ENCODE measurements around the gene TULP4. TPM values are rescaled to one million over a fixed set of nuclear protein-coding genes. Genes with fewer than 3 reads are reported as not detected.
"Not testable (repeated sequence)": the region's sequence is repeated elsewhere in the genome, so short reads cannot be mapped to it uniquely, and the experiment has no call there.

The TULP4 gene
- total RNA-seq, 1 experiment from 2014 or later = 210 TPM

DNA sequence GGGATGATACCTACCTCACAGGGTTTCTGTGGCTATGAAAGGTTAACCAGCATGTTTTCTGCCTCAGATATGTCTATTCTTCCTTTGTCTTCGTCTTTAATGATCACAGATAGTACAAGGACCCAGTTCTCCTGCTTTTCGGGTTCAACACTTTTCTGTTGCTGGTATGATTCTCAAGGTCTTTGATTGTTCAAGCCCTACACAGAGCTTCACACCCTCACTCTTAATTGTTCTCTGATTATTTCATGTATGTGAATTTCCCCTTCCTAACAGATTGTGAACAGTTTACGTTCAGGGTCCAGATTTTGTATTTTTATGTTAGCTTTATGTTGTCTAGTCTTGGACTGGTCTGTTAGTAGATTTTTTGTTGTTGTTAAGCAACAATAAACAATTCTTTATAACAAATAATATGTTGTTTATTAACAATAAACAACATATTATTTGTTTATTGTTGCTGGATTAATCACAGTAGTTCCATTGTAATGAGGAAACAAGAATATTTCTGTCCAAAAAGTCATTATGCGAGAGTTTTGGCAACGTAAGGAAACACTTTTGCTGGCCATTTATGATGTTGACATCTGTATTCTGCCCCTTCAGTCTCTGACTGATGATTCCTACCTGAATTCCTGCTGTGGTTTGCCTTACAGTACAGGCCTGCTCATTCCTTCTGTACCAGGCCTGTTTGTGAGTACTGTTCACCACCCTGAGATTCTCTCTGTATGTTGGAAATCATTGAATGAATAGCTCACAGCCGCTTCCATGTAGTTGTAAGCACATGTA lies 27.2 kb upstream of the TULP4 start:
- Histone ChIP-seq H3K27me3 (no peaks in the 10 kb centered on the region), H3K4me3 (no peak overlapping the region), H3K4me1 (peaks cover 9% of the 10 kb centered on the region), H3K36me3 (peaks cover 41% of the 10 kb centered on the region), H3K27ac (no peak overlapping the region), H3K9me3 (replicated peaks) (no peaks in the 10 kb centered on the region)
- no peak for DNase-seq

DNA sequence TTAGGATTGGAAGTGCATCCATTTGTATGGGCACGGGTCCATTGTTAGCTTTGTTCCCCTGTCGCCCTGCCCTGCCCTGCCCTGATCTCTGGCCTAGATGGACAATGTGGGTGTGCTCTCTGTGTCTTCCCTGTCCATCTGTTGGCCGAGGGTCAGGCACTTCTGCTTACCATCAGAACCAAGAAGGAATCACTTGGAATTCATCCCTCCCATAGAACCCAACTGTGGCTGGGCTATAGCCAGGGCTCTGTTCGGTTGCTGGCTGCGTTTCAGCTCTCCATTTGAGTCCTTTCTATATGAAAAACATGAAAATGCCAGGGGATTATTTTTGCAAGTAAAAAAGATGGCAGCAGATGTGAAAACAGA lies 26.6 kb upstream of the TULP4 start:
- H3K27ac ChIP-seq = no peak overlapping the region
- H3K27me3 ChIP-seq = no peaks in the 10 kb centered on the region
- no peaks in the 10 kb centered on the region for H3K9me3 ChIP-seq (replicated peaks)
- H3K4me3 ChIP-seq = no peak overlapping the region
- peaks cover 42% of the 10 kb centered on the region for H3K36me3 ChIP-seq
- H3K4me1 ChIP-seq = peaks cover 3% of the 10 kb centered on the region
- DNase-seq = no peak

DNA sequence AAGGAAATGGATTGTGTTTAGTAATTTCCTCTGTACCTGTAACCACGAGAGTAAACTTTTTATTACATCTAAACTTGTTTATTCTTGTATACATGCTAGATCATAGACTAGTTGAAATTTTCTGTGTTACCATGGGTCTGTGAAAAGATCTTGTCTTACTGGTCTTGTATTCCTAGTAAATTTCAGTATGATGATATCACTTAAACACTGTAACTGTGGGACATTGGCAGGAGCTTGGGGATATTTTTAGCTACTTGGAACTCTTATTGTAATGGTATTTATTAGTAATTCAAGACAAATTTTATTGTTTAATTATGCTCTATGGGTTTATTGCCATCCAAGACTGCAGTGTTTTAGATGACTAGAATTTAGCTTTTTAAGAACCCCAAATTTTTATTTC lies 25.9 kb upstream of the TULP4 start:
- Histone ChIP-seq H3K27me3 (no peaks in the 10 kb centered on the region), H3K36me3 (peaks cover 42% of the 10 kb centered on the region), H3K9me3 (replicated peaks) (no peaks in the 10 kb centered on the region), H3K27ac (no peak overlapping the region), H3K4me1 (no peaks in the 10 kb centered on the region; the same call in 1 of the 2 replicates), H3K4me3 (no peak overlapping the region)
- DNase-seq = no peak

DNA sequence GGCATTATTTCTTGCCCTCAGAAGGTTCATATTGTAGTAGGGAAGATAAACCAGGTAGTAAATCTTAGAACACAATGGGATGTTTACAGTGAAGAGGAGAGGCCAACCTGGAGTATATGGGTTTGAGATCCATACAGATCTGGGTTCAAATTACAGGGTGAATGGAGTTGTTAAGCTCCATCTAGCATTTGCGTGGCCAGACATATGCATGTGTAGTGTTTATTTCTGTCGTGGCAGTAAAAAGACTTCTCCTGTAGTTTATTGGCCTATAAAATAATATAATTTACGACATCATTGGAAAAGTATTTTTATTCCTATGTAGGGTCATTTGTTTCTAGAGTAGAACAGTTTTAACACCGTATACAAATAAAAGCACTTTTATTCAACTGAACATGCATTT lies 25.2 kb upstream of the TULP4 start:
- Histone ChIP-seq H3K36me3 (peaks cover 47% of the 10 kb centered on the region), H3K9me3 (replicated peaks) (no peaks in the 10 kb centered on the region), H3K4me3 (no peak overlapping the region), H3K27ac (no peak overlapping the region), H3K27me3 (no peaks in the 10 kb centered on the region), H3K4me1 (no peaks in the 10 kb centered on the region; the same call in 1 of the 2 replicates)
- no peak for DNase-seq

DNA sequence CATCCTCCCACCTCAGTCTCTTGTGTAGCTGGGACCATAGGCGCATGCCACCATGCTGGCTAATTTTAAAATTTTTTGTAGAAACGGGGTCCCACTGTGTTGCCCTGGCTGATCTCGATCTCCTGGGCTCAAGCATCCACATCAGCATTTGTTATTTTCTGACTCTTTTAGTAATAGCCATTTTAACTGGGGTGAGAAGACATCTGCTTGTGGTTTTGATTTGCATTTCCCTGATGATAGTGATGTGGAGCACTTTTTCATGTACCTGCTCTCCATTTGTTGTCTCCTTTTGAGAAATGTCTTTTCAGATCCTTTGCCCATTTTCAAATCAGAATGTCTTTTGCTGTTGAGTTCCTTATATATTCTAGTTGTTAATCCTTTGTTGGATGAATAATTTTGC lies 22.2 kb upstream of the TULP4 start:
- no peaks in the 10 kb centered on the region; the same call in 1 of the 2 replicates for H3K4me1 ChIP-seq
- no peak for DNase-seq
- H3K27ac ChIP-seq = no peak overlapping the region
- H3K4me3 ChIP-seq = no peak overlapping the region
- peaks cover 55% of the 10 kb centered on the region for H3K36me3 ChIP-seq
- H3K27me3 ChIP-seq = no peaks in the 10 kb centered on the region
- H3K9me3 ChIP-seq (replicated peaks) = no peaks in the 10 kb centered on the region; the same call in 1 of the 2 replicates

DNA sequence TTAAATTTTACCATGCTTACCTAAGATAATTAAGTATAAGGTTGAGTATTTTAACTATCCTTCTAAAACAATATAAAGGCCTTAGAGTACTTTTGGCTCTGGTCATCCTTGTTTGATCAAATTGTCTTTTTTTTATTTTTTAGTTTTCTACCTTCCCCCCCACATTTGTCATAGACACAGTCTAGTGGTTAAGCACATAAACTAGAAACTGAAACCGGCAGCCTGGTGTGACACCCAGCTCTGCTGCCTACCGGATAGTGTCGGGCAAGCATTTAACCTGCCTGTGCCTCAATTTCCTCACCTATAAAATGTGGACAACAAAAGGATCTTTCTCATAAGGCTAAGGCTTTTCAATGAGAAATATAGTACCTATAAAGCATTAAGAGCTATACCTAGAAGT lies 21.6 kb upstream of the TULP4 start:
- no peaks in the 10 kb centered on the region; the same call in 1 of the 2 replicates for H3K9me3 ChIP-seq (replicated peaks)
- H3K4me1 ChIP-seq = no peaks in the 10 kb centered on the region; the same call in 1 of the 2 replicates
- H3K4me3 ChIP-seq = no peak overlapping the region
- H3K36me3 ChIP-seq = peaks cover 54% of the 10 kb centered on the region
- no peaks in the 10 kb centered on the region for H3K27me3 ChIP-seq
- no peak overlapping the region for H3K27ac ChIP-seq
- no peak for DNase-seq

DNA sequence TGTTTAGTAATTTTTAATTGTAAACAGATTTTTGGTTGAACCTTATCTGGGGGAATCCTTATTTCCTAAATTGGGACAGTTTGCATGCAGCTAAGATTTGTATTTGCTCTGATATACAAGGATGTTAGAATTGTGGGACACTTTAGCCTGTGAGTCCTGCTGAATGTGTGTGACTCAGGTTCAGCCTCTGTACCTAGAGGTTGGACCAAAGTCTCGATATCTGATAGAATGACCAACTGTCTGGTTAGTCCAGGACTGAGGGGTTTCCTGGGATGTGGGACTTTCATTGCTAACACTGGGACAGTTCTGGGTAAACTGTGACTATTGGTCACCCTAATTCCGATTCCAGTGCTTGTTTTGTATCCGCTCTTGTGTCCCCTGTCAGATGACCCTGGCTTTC lies 20.2 kb upstream of the TULP4 start:
- Histone ChIP-seq H3K36me3 (peaks cover 53% of the 10 kb centered on the region), H3K27me3 (no peaks in the 10 kb centered on the region), H3K4me3 (no peak overlapping the region), H3K27ac (no peak overlapping the region), H3K4me1 (no peaks in the 10 kb centered on the region), H3K9me3 (replicated peaks) (peaks cover 4% of the 10 kb centered on the region)
- no peak for DNase-seq

DNA sequence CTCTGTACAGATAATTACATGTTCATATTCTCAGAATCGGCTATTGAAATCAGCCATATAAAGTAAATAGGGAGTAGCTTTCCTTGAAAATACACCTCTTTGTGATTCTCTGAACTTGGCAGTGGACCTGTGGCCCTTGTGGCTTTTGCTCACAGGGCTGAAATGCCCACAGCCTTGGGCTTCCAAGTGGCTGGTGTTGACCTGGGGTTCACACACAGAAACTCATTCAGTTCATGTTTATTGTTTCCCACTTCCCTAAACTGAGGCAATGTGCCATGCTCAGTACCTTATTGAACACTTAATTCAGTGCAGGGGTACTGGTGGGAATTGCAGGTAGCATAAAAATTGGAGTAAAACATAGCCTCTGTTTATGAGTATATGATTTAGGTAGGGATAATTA lies 19.1 kb upstream of the TULP4 start:
- DNase-seq = no peak
- Histone ChIP-seq H3K9me3 (replicated peaks) (peaks cover 13% of the 10 kb centered on the region), H3K36me3 (peaks cover 55% of the 10 kb centered on the region), H3K4me1 (no peaks in the 10 kb centered on the region), H3K4me3 (no peak overlapping the region), H3K27ac (no peak overlapping the region), H3K27me3 (no peaks in the 10 kb centered on the region)

DNA sequence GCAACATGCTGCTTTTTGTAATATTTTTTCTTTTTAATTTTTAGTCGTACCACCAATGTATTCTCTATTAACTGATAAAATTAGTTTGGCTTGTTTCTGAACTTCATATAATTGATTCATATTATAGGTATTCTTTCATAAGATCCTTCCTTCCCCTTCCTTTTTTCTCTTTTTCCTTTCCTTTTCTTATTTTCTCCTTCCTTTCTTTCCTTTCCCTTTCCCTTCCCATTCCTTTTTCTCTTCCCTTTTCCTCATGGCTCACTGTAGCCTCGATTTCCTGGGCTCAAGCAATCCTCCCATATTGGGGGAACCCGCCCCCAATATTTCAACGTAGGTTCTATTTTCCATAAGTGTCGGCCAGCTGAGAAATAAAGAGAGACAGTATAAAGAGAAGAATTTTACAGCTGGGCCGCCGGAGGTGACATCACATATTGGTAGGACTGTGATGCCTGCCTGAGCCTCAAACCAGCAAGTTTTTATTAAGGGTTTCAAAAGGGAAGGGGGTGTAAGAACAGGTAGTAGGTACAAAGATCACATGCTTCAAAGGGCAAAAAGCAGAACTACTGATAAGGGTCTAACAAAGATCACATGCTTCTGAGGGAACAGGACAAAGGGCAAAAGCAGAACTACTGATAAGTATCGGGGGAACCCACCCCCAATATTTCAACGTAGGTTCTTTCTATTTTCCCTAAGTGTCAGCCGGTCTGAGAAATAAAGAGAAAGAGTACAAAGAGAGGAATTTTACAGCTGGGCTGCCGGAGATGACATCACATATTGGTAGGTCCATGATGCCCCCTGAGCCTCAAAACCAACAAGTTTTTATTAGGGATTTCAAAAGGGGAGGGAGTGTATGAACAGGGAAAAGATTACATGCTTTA lies 16.1 kb upstream of the TULP4 start:
- Histone ChIP-seq H3K9me3 (replicated peaks) (peaks cover 13% of the 10 kb centered on the region), H3K36me3 (peaks cover 51% of the 10 kb centered on the region)
- not testable (repeated sequence) for DNase-seq, H3K27ac ChIP-seq, H3K4me3 ChIP-seq, H3K27me3 ChIP-seq, H3K4me1 ChIP-seq

DNA sequence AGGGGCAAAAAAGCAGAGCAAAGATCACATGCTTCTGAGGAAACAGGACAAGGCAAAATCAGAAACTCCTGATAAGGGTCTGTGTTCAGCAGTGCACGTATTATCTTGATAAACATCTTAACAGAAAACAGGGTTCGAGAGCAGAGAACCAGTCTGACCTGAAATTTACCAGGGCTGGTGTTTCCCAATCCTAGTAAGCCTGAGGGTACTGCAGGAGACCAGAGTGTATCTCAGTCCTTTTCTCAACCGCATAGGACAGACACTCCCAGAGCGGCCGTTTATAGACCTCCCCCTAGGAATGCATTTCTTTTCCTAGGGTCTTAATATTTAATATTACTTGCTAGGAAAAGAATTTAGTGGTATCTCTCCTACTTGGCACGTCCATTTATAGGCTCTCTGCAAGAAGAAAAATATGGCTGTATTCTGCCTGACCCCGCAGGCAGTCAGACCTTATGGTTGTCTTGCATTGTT lies 15.4 kb upstream of the TULP4 start:
- peaks cover 46% of the 10 kb centered on the region for H3K36me3 ChIP-seq
- not testable (repeated sequence) for DNase-seq

DNA sequence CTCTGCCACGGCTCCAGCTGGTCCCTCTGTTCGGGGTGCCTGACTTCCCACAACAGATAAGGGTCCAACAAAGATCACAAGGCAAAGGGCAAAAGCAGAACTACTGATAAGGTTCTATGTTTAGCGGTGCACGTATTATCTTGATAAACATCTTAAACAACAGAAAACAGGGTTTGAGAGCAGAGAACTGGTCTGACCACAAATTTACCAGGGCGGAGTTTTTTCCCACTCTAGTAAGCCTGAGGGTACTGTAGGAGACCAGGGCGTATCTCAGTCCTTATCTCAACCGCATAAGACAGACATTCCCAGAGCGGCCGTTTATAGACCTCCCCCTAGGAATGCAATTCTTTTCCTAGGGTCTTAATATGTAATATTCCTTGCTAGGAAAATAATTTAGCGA lies 14.6 kb upstream of the TULP4 start:
- not testable (repeated sequence) for H3K4me1 ChIP-seq, H3K4me3 ChIP-seq, DNase-seq, H3K27me3 ChIP-seq, H3K27ac ChIP-seq
- peaks cover 13% of the 10 kb centered on the region for H3K9me3 ChIP-seq (replicated peaks)
- H3K36me3 ChIP-seq = peaks cover 38% of the 10 kb centered on the region

More for the DNA sequence above, 15.4 kb upstream of the TULP4 start:
- H3K27me3 ChIP-seq, H3K4me1 ChIP-seq, H3K27ac ChIP-seq, H3K4me3 ChIP-seq: not testable (repeated sequence)
- peaks cover 13% of the 10 kb centered on the region for H3K9me3 ChIP-seq (replicated peaks)

DNA sequence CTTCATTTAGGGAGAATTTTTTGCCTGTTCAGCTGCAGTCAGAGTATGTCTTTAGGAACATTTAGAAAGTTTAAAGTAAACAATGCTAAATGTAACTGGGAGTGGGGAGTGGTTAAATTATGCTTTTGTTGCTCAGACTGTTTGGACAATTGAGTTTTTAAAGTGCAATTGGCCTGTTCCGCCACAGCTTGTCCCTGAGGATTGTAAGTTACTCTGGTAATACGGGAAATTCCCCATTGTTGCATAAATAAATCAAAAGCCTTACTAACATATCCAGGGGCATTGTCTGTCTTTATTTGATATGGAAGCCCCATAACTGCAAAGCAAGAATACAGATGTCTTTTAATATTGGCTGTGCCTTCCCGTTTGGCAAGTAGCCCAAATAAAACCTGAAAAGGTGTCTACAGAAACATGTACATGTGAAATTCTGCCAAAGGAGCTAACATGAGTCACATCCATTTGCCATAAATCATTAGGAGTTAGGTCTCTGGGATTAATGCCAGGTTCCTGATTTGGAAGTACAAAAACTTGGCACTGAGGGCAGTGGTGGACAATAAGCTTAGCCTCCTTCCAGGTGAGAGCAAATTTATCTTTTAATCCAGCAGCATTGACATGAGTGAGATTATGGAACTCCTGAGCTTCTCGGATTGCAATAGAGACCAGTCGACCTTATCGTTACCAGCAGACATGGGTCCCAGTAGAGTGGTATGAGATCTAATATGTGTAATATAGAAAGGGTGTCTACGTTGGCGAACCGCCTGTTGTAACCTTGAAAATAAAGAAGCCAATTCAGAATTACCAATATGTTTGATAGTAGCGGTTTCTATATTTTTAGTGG lies 11.7 kb upstream of the TULP4 start:
- peaks cover 13% of the 10 kb centered on the region for H3K9me3 ChIP-seq (replicated peaks)
- H3K4me1 ChIP-seq, H3K27ac ChIP-seq, H3K27me3 ChIP-seq, H3K4me3 ChIP-seq, DNase-seq: not testable (repeated sequence)
- peaks cover 21% of the 10 kb centered on the region for H3K36me3 ChIP-seq

DNA sequence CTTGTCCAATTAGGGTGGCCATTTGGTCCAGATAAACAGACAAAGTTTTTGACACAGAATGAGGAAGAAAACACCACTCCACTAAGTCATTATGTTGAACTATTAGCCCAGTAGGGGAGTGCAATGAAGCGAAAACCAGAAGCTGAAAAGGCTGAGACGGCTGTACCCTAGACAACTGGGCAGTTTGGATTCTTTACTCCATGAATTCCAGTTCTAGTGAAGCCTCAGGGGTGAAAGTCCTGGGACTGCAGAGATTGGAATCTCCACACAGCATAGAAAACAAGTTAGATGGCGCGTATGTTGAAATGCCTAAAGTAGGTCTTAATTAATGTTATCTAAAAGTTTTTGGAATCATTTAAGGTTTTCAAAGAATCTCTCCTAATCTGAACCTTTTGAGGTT lies 10.7 kb upstream of the TULP4 start:
- peaks cover 25% of the 10 kb centered on the region for H3K36me3 ChIP-seq
- H3K27ac ChIP-seq, H3K4me1 ChIP-seq, DNase-seq, H3K4me3 ChIP-seq, H3K27me3 ChIP-seq: not testable (repeated sequence)
- peaks cover 13% of the 10 kb centered on the region for H3K9me3 ChIP-seq (replicated peaks)

DNA sequence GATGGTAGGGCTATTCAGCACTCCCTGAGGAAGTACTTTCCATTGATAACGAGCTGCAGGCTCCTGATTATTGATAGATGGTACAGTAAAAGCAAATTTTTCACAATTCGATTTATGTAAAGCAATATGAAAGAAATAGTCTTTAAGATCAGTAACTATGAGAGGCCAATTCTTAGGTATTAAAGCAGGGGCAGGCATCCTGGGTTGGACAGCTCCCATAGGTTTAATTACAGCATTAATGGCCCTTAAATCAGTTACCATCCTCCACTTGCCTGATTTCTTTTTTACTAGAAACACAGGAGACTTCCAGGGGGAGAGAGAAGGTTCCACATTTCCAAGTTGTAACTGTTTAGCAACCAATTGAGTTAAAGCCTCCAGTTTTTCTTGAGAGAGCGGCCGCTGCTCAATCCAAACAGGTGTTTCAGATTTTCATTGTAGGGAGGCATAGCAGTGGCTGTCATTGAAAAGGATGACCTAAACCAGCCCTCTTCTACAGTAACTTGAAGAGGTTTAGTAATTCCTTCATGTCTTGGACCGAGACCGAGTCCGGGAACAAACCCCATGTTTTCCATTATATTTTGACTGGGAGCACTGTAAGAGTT lies 10.0 kb upstream of the TULP4 start:
- not testable (repeated sequence) for H3K27me3 ChIP-seq; H3K27ac ChIP-seq; H3K4me3 ChIP-seq; DNase-seq; H3K4me1 ChIP-seq; H3K9me3 ChIP-seq (replicated peaks)
- peaks cover 25% of the 10 kb centered on the region for H3K36me3 ChIP-seq
